Tibial artery (tissue), 4 donors: ENCODE results near the gene SAMD8.
"Not testable (repeated sequence)": the region's sequence is repeated elsewhere in the genome, so short reads cannot be mapped to it uniquely, and the experiment has no call there.

Source experiments
- DNase-seq, 2 donors: peaks; one replicate each; pipeline ENCODE4 v3.0.0-alpha.2; 2019
- H3K27ac ChIP-seq, 2 donors: fragments of 200-600 bp; sonication (generic) in 1 of 2; 1 replicate in 1 of 2; 2 replicates in 1 of 2; pipeline ENCODE4 v1.5.1; 2018 to 2019; ENCODE audit warnings: mild to moderate bottlenecking in 1 of 2
- H3K27me3 ChIP-seq, 2 donors: fragments of 200-600 bp; sonication (generic) in 1 of 2; one replicate each; pipeline versions ENCODE4 v1.5.1 to v1.6.0; 2016 to 2019
- H3K36me3 ChIP-seq, 3 donors: fragments of 200-600 bp; sonication (generic) in 2 of 3; one replicate each; pipeline ENCODE4 v1.5.1; 2016 to 2019; ENCODE audit warnings: mild to moderate bottlenecking in 2 of 3
- H3K4me1 ChIP-seq, 4 donors: fragments of 200-600 bp; sonication (generic) in 2 of 4; 1 replicate in 3 of 4; 2 replicates in 1 of 4; pipeline ENCODE4 v1.5.1; 2016 to 2019
- H3K4me3 ChIP-seq, 2 donors: fragments of 200-600 bp; sonication (generic) in 1 of 2; 1 replicate in 1 of 2; 2 replicates in 1 of 2; pipeline ENCODE4 v1.5.1; 2018 to 2019; ENCODE audit warnings: mild to moderate bottlenecking in 2 of 2
- H3K9me3 ChIP-seq, 3 donors: fragments of 200-600 bp; sonication (generic) in 1 of 3; one replicate each; pipeline ENCODE4 v1.5.1; 2016 to 2019
- intact Hi-C: fragments of 100-400 bp; cut with DNase I; formaldehyde crosslinking; loops from one replicate; pipeline ENCODE4 v1.15.0; 2023; ENCODE audit warnings: low total_unique reads
- TF ChIP-seq, protein P1 (sequence below), 2 experiments: fragments of 200-600 bp in 1 of 2; fragments of 450-650 bp in 1 of 2; IDR thresholded peaks; one replicate each; pipeline ENCODE4 v1.5.1; 2017 to 2019; ENCODE audit warnings: antibody characterized with exemption in 2 of 2, mild to moderate bottlenecking in 1 of 2, moderate library complexity in 1 of 2

The SAMD8 gene

DNA sequence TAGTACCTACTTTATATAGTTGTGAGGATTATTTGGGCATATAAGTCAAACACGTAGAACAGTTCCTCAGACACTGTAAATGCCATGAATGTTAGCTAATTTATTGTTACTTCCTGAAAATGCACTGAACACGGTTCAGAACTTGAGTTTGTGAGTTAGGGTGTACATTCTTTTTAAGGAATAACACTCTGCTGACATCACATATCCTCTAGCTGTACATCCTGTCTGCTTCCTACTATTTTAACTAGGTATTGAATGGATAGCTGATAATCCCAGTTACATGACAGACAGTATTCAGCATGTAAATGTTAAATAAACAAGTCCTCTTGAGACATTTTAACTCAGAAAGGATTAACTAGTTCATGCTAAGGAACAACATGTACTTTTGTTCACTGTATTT, 16.0 kb downstream of the SAMD8 start:
- DNase-seq, result no peak
- Histone ChIP-seq H3K27ac (no peak overlapping the region), H3K4me1 (peaks cover 0 to 31% (median 9%) of the 10 kb centered on the region in 4 donors), H3K4me3 (no peak overlapping the region), H3K27me3 (no peaks in the 10 kb centered on the region), H3K9me3 (no peaks in the 10 kb centered on the region), H3K36me3 (peaks cover 0 to 21% (median 0%) of the 10 kb centered on the region in 3 donors)
- intact Hi-C loops, result no loop called here
- TF ChIP-seq, protein P1, sequence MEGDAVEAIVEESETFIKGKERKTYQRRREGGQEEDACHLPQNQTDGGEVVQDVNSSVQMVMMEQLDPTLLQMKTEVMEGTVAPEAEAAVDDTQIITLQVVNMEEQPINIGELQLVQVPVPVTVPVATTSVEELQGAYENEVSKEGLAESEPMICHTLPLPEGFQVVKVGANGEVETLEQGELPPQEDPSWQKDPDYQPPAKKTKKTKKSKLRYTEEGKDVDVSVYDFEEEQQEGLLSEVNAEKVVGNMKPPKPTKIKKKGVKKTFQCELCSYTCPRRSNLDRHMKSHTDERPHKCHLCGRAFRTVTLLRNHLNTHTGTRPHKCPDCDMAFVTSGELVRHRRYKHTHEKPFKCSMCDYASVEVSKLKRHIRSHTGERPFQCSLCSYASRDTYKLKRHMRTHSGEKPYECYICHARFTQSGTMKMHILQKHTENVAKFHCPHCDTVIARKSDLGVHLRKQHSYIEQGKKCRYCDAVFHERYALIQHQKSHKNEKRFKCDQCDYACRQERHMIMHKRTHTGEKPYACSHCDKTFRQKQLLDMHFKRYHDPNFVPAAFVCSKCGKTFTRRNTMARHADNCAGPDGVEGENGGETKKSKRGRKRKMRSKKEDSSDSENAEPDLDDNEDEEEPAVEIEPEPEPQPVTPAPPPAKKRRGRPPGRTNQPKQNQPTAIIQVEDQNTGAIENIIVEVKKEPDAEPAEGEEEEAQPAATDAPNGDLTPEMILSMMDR (IDR thresholded peaks at IDR 0.05), result no peak

GRCh38 chr10:75128985-75129384, 17.5 kb downstream of the SAMD8 start:
- H3K9me3 ChIP-seq, DNase-seq, H3K4me3 ChIP-seq, intact Hi-C loops, H3K27ac ChIP-seq, H3K27me3 ChIP-seq: not testable (repeated sequence)
- Histone ChIP-seq H3K4me1 (peaks cover 0 to 19% (median 6%) of the 10 kb centered on the region in 4 donors), H3K36me3 (peaks cover 0 to 17% (median 0%) of the 10 kb centered on the region in 3 donors)

- no peak for DNase-seq
- Histone ChIP-seq H3K9me3 (no peaks in the 10 kb centered on the region), H3K4me3 (no peak overlapping the region), H3K36me3 (peaks cover 0 to 12% (median 0%) of the 10 kb centered on the region in 3 donors), H3K27me3 (no peaks in the 10 kb centered on the region), H3K4me1 (peaks cover 0 to 19% (median 6%) of the 10 kb centered on the region in 4 donors), H3K27ac (no peak overlapping the region)
- TF ChIP-seq, protein P1 (IDR thresholded peaks at IDR 0.05), result no peak
- intact Hi-C loops, result no loop called here
Observed at GRCh38 chr10:75129537-75129936, 18.1 kb downstream of the SAMD8 start.

DNA sequence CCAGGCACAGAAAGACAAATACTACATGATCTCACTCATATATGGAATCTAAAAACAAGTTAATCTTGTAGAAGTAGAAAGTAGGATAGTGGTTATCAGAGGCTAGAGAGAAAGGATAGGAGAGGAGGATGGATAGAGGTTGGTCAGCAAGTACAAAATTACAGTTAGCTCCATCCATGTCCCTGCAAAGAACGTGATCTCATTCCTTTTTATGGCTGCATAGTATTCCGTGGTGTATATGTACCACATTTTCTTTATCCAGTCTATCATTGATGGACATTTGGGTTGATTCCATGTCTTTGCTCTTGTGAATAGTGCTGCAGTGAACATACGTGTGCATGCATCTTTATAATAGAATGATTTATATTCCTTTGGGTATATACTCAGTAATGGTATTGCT, 22.2 kb downstream of the SAMD8 start:
- H3K27ac ChIP-seq, H3K27me3 ChIP-seq, DNase-seq, H3K9me3 ChIP-seq, intact Hi-C loops, H3K4me3 ChIP-seq, H3K36me3 ChIP-seq: not testable (repeated sequence)
- peaks cover 0 to 20% (median 6%) of the 10 kb centered on the region in 4 donors for H3K4me1 ChIP-seq

- TF ChIP-seq, protein P1 (IDR thresholded peaks at IDR 0.05), result no peak
- H3K27ac ChIP-seq, result no peak overlapping the region
- intact Hi-C loops, result no loop called here
Observed at GRCh38 chr10:75136346-75136745, 24.9 kb downstream of the SAMD8 start.

DNA sequence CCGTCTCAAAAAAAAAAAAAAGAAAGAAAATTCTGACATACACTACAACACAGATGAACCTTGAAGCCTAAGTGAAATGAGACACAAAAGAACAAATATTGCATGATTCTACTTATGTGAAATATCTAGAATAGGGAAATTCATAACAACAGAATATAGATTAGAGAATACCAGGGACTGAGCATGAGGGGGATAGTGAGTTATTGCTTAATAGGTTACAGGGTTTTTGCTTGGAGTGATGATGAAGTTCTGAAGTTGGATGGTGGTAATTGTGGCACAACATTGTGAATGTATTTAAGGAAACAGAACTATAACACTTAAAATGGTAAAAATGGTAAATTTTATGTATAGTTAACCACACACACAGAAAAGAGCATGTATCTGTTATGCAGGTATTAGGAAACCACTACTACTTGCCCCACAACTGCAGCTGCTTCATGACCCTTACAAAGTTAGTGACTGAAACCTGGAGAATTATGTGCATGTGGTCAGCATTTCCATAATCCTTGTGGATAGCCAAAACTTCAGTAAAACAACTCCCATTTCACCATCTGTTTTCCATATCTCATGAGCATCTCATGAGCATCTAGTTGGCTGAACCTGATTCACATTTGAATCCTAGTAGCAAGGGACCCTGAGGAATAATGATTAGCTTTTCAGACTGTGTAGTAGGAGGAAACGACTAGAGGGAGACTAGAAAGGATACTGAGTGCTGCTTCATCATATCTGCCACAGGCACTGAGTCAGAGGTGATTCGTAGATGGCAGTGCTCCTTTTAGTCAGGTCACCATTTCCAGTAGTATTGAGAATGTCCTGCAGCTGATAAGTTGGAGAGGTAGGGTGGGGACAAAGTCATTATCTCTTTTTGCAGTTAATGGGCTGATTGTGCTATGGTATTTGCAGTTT, 26.3 kb downstream of the SAMD8 start:
- TF ChIP-seq, protein P1 (IDR thresholded peaks at IDR 0.05), result no peak
- Histone ChIP-seq H3K27ac (no peak overlapping the region), H3K27me3 (no peaks in the 10 kb centered on the region), H3K4me3 (no peak overlapping the region), H3K4me1 (peaks cover 0 to 19% (median 3%) of the 10 kb centered on the region in 4 donors), H3K36me3 (no peaks in the 10 kb centered on the region), H3K9me3 (no peaks in the 10 kb centered on the region)
- DNase-seq, result no peak
- intact Hi-C loops, result no loop called here

More at GRCh38 chr10:75136346-75136745, 24.9 kb downstream of the SAMD8 start:
- Histone ChIP-seq H3K27me3 (no peaks in the 10 kb centered on the region), H3K9me3 (no peaks in the 10 kb centered on the region), H3K4me1 (peaks cover 0 to 19% (median 3%) of the 10 kb centered on the region in 4 donors), H3K36me3 (no peaks in the 10 kb centered on the region), H3K4me3 (no peak overlapping the region)
- no peak for DNase-seq
